Astrocyte (in vitro differentiated cells and primary cell): Measurements from ENCODE around the gene OTOGL. TPM values are rescaled to one million over a fixed set of nuclear protein-coding genes. Genes with fewer than 3 reads are reported as not detected.

Experiments
- DNase-seq: peaks from one replicate; pipeline ENCODE4 v3.0.0-alpha.2; 2010; ENCODE audit warnings: low read depth
- FAIRE-seq: peaks from 2 replicates; lab custom pipeline; 2011; peaks lifted over from hg19 to GRCh38; lab: Jason Lieb, UNC
- H2AFZ ChIP-seq: 2 replicates; pipeline ENCODE4 v1.6.0; 2012; ENCODE audit warnings: low read depth, low read length, inconsistent platforms
- H3K27ac ChIP-seq: 2 replicates; pipeline ENCODE4 v1.5.1; 2011; ENCODE audit warnings: low read depth, low read length, inconsistent platforms
- H3K27me3 ChIP-seq: 2 replicates; pipeline ENCODE4 v1.6.0; 2011; ENCODE audit warnings: low read length, inconsistent platforms; ENCODE audit not compliant: insufficient read depth
- H3K36me3 ChIP-seq: 2 replicates; pipeline ENCODE4 v1.5.1; 2011; ENCODE audit warnings: low read length, inconsistent platforms; ENCODE audit not compliant: insufficient read depth
- H3K4me1 ChIP-seq: 2 replicates; pipeline ENCODE4 v1.5.1; 2011; ENCODE audit warnings: low read length, inconsistent platforms; ENCODE audit not compliant: insufficient read depth
- H3K4me2 ChIP-seq: 2 replicates; pipeline ENCODE4 v1.6.0; 2012; ENCODE audit warnings: low read length, inconsistent platforms
- H3K4me3 ChIP-seq: 2 replicates; pipeline ENCODE4 v1.5.1; 2011; ENCODE audit warnings: low read depth, mild to moderate bottlenecking, low read length, inconsistent platforms; ENCODE audit not compliant: insufficient read depth
- H3K79me2 ChIP-seq: 2 replicates; pipeline ENCODE4 v1.6.0; 2012; ENCODE audit warnings: mild to moderate bottlenecking, low read length, inconsistent platforms; ENCODE audit not compliant: insufficient read depth
- H3K9ac ChIP-seq: 2 replicates; pipeline ENCODE4 v1.6.0; 2012; ENCODE audit warnings: mild to moderate bottlenecking, low read length, inconsistent platforms
- H3K9me3 ChIP-seq: 2 replicates; pipeline ENCODE4 v1.5.1; 2012; ENCODE audit warnings: low read depth, mild to moderate bottlenecking, low read length, inconsistent platforms; ENCODE audit not compliant: insufficient read depth
- H4K20me1 ChIP-seq: 2 replicates; pipeline ENCODE4 v1.6.0; 2012; ENCODE audit warnings: low read length, inconsistent platforms; ENCODE audit not compliant: insufficient read depth
- H3K27ac Mint-ChIP-seq: one replicate; pipeline ENCODE4 v1.8.0; 2021; ENCODE audit warnings: mild to moderate bottlenecking, mixed read lengths; ENCODE audit not compliant: unreplicated experiment
- H3K27me3 Mint-ChIP-seq: one replicate; pipeline ENCODE4 v1.8.0; 2021; ENCODE audit warnings: low read depth, mixed read lengths; ENCODE audit not compliant: unreplicated experiment
- H3K36me3 Mint-ChIP-seq: one replicate; pipeline ENCODE4 v1.8.0; 2021; ENCODE audit warnings: low read depth, mixed read lengths; ENCODE audit not compliant: unreplicated experiment
- H3K4me1 Mint-ChIP-seq: one replicate; pipeline ENCODE4 v1.8.0; 2021; ENCODE audit warnings: low read depth, mixed read lengths; ENCODE audit not compliant: unreplicated experiment
- H3K4me3 Mint-ChIP-seq: one replicate; pipeline ENCODE4 v1.8.0; 2021; ENCODE audit warnings: mild to moderate bottlenecking, moderate library complexity, mixed read lengths; ENCODE audit not compliant: unreplicated experiment
- H3K9me3 Mint-ChIP-seq: one replicate; pipeline ENCODE4 v1.8.0; 2021; ENCODE audit warnings: mild to moderate bottlenecking, mixed read lengths; ENCODE audit not compliant: unreplicated experiment
- EZH2 ChIP-seq: IDR thresholded peaks from 2 replicates; pipeline ENCODE4 v1.6.1; 2012; ENCODE audit warnings: mild to moderate bottlenecking, low read length, inconsistent platforms; ENCODE audit not compliant: insufficient read depth
- total RNA-seq: library from RNA; stranded (reverse); gene quantifications from 2 replicates; pipeline ENCODE4 v1.2.1, GENCODE V29; 2021
- TF ChIP-seq, protein P1 (sequence below): IDR thresholded peaks from 2 replicates; pipeline ENCODE4 v1.5.1; 2011; ENCODE audit warnings: low read depth, mild to moderate bottlenecking, inconsistent platforms, low read length, moderate library complexity; ENCODE audit not compliant: insufficient read depth

OTOGL gene
- total RNA-seq, 1 donor from 2014 or later: 0.16 TPM

GRCh38 chr12:80230068-80230467 is 130.7 kb downstream of the OTOGL start:
- no peak for TF ChIP-seq EZH2
- TF ChIP-seq, protein P1, sequence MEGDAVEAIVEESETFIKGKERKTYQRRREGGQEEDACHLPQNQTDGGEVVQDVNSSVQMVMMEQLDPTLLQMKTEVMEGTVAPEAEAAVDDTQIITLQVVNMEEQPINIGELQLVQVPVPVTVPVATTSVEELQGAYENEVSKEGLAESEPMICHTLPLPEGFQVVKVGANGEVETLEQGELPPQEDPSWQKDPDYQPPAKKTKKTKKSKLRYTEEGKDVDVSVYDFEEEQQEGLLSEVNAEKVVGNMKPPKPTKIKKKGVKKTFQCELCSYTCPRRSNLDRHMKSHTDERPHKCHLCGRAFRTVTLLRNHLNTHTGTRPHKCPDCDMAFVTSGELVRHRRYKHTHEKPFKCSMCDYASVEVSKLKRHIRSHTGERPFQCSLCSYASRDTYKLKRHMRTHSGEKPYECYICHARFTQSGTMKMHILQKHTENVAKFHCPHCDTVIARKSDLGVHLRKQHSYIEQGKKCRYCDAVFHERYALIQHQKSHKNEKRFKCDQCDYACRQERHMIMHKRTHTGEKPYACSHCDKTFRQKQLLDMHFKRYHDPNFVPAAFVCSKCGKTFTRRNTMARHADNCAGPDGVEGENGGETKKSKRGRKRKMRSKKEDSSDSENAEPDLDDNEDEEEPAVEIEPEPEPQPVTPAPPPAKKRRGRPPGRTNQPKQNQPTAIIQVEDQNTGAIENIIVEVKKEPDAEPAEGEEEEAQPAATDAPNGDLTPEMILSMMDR: no peak

GRCh38 chr12:80232837-80233236 is 133.5 kb downstream of the OTOGL start:
- H3K27me3 Mint-ChIP-seq: no peaks in the 10 kb centered on the region
- no peak overlapping the region for H3K4me2 ChIP-seq
- H3K9me3 Mint-ChIP-seq: no peaks in the 10 kb centered on the region
- no peaks in the 10 kb centered on the region for H3K36me3 ChIP-seq
- TF ChIP-seq, protein P1: no peak
- no peak for TF ChIP-seq EZH2
- H3K27ac Mint-ChIP-seq: no peak overlapping the region
- H3K27ac ChIP-seq: no peak overlapping the region
- H3K4me3 ChIP-seq: no peak overlapping the region
- H3K9me3 ChIP-seq: no peaks in the 10 kb centered on the region
- H4K20me1 ChIP-seq: no peaks in the 10 kb centered on the region
- H3K4me1 Mint-ChIP-seq: peaks cover 11% of the 10 kb centered on the region
- H3K27me3 ChIP-seq: no peaks in the 10 kb centered on the region
- H3K79me2 ChIP-seq: no peaks in the 10 kb centered on the region
- DNase-seq: no peak
- no peak overlapping the region for H3K4me3 Mint-ChIP-seq
- H3K36me3 Mint-ChIP-seq: no peaks in the 10 kb centered on the region
- FAIRE-seq: no peak
- no peaks in the 10 kb centered on the region for H3K4me1 ChIP-seq
- no peak overlapping the region for H2AFZ ChIP-seq
- H3K9ac ChIP-seq: no peak overlapping the region

More at GRCh38 chr12:80230068-80230467, 130.7 kb downstream of the OTOGL start:
- Histone ChIP-seq H3K36me3 (no peaks in the 10 kb centered on the region), H2AFZ (no peak overlapping the region), H4K20me1 (no peaks in the 10 kb centered on the region), H3K4me2 (no peak overlapping the region), H3K27ac (no peak overlapping the region), H3K4me3 (no peak overlapping the region), H3K9ac (no peak overlapping the region), H3K27me3 (no peaks in the 10 kb centered on the region), H3K4me1 (peaks cover 3% of the 10 kb centered on the region), H3K79me2 (no peaks in the 10 kb centered on the region), H3K9me3 (no peaks in the 10 kb centered on the region)
- peak; percentile 39 for DNase-seq
- H3K27me3 Mint-ChIP-seq: no peaks in the 10 kb centered on the region
- no peaks in the 10 kb centered on the region for H3K36me3 Mint-ChIP-seq
- H3K9me3 Mint-ChIP-seq: no peaks in the 10 kb centered on the region
- peaks cover 18% of the 10 kb centered on the region for H3K4me1 Mint-ChIP-seq
- FAIRE-seq: no peak
- no peak overlapping the region for H3K4me3 Mint-ChIP-seq
- H3K27ac Mint-ChIP-seq: no peak overlapping the region

DNA sequence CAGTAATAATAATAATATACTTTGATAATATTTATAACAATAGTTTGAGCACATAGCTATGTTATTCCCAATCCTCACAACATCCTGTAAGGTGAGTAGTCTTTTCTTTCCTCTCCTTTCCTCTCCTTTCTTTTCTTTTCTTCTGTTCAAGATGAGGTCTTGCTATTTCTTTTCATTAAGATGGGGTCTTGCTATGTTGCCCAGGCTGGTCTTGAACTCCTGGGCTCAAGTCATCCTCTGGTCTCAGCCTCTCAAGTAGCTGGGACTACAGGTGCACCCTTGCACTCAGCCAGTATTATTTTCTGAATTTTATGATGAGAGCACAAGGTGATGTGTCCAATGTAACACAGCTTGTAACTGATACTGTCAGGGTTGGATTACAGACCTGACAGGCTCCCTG is 134.6 kb downstream of the OTOGL start:
- Histone ChIP-seq H4K20me1 (no peaks in the 10 kb centered on the region), H3K27ac (no peak overlapping the region), H3K9me3 (no peaks in the 10 kb centered on the region), H3K4me3 (no peak overlapping the region), H3K27me3 (no peaks in the 10 kb centered on the region), H3K36me3 (no peaks in the 10 kb centered on the region), H3K9ac (no peak overlapping the region), H3K4me2 (no peak overlapping the region), H3K79me2 (no peaks in the 10 kb centered on the region), H3K4me1 (no peaks in the 10 kb centered on the region), H2AFZ (no peak overlapping the region)
- H3K9me3 Mint-ChIP-seq: no peaks in the 10 kb centered on the region
- H3K36me3 Mint-ChIP-seq: no peaks in the 10 kb centered on the region
- DNase-seq (no peak), FAIRE-seq (no peak)
- H3K4me3 Mint-ChIP-seq: no peak overlapping the region
- no peak overlapping the region for H3K27ac Mint-ChIP-seq
- H3K27me3 Mint-ChIP-seq: no peaks in the 10 kb centered on the region
- no peak for TF ChIP-seq EZH2
- TF ChIP-seq, protein P1: no peak
- peaks cover 11% of the 10 kb centered on the region for H3K4me1 Mint-ChIP-seq
